GM12801 (cell line): ENCODE measurements around the gene CSPG4.

Source experiments
- TF ChIP-seq, protein P1 (sequence below): IDR thresholded peaks from one replicate; pipeline ENCODE4 v1.5.1; 2011; ENCODE audit warnings: control low read depth; ENCODE audit not compliant: insufficient read length; ENCODE audit errors: extremely low read depth

Gene CSPG4

GRCh38 chr15:75641179-75641503 is 71.5 kb downstream of the CSPG4 start:
- TF ChIP-seq, protein P1, sequence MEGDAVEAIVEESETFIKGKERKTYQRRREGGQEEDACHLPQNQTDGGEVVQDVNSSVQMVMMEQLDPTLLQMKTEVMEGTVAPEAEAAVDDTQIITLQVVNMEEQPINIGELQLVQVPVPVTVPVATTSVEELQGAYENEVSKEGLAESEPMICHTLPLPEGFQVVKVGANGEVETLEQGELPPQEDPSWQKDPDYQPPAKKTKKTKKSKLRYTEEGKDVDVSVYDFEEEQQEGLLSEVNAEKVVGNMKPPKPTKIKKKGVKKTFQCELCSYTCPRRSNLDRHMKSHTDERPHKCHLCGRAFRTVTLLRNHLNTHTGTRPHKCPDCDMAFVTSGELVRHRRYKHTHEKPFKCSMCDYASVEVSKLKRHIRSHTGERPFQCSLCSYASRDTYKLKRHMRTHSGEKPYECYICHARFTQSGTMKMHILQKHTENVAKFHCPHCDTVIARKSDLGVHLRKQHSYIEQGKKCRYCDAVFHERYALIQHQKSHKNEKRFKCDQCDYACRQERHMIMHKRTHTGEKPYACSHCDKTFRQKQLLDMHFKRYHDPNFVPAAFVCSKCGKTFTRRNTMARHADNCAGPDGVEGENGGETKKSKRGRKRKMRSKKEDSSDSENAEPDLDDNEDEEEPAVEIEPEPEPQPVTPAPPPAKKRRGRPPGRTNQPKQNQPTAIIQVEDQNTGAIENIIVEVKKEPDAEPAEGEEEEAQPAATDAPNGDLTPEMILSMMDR = no peak

DNA sequence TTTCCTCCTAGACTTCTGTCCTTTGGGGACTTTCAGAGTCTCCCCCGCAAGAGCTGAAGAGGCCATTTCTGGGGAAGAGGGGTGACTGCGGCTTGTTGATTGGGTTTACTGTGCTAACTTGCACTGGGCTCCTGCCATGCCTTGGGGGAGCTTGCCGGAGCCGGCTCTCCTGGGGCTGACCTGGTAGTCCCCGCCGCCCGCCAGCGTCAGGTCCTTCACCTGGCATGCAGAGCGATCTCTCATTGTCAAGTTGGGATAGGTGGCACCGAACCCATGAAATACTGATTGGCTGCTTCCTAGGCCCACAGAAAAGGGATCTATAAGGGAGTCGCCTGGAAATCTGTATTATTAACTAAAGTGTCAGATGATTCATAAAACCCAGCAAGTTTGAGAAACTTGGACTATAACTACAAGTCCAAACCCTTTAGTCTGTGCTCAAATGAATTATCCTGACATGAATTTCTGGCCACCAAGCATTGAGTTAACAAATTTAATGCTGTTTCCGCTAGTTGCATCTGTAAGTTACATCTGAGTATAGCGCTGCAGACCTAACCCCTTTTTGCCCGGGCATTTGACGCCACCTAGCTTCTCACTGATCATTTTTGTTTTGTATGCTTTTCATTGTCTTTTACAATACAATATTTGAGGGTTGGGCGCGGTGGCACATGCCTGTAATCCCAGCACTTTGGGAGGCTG is 72.0 kb downstream of the CSPG4 start:
- TF ChIP-seq, protein P1 = no peak

GRCh38 chr15:75639709-75640482 is 72.8 kb downstream of the CSPG4 start, which contains the start of gene IMP3:
Gene IMP3 (minus strand): TSS chr15:75640224. CDS start chr15:75640168, 56 bp downstream.
- TF ChIP-seq, protein P1 = no peak

GRCh38 chr15:75639191-75639708 is 73.4 kb downstream of the CSPG4 start:
- TF ChIP-seq, protein P1 = no peak

- TF ChIP-seq, protein P1 = no peak
Observed at GRCh38 chr15:75637245-75638009, 75.2 kb downstream of the CSPG4 start.

DNA sequence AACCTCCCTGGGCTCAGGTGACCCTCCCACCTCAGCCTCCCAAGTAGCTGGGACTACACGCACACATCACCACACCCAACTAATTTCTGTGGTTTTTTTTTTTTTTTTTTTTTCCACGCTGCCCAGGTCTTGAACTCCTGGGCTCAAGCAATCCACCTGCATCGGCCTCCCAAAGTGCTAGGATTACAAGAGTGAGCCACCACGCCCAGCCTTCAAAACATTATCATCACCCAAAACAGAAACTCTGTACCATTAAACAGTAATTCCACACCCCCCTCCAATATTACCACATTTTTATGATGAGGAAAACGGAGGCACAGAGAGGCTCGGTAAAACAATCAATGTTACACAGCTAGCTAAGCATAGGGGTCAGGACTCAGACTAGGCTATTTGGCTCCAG is 76.6 kb downstream of the CSPG4 start:
- TF ChIP-seq, protein P1 = no peak

- TF ChIP-seq, protein P1 = no peak
Observed at GRCh38 chr15:75631935-75632334, 80.7 kb downstream of the CSPG4 start.
